Muscle layer of duodenum (tissue), 2 donors: ENCODE measurements around the gene CNTNAP2.

Source experiments
- H3K27ac ChIP-seq: one replicate; pipeline ENCODE4 v1.7.0; 2013; ENCODE audit warnings: mild to moderate bottlenecking, low read length
- H3K27me3 ChIP-seq: one replicate; pipeline ENCODE4 v1.7.0; 2013; ENCODE audit warnings: low read depth, mild to moderate bottlenecking, control low read depth, low read length
- H3K36me3 ChIP-seq, 2 donors: one replicate each; pipeline ENCODE4 v1.7.0; 2013; ENCODE audit warnings: low read length in 2 of 2, control low read depth in 1 of 2, mild to moderate bottlenecking in 1 of 2; ENCODE audit not compliant: insufficient read depth in 2 of 2, control insufficient read depth in 1 of 2
- H3K4me1 ChIP-seq, 2 donors: one replicate each; pipeline ENCODE4 v1.7.0; 2013; ENCODE audit warnings: low read length in 2 of 2, mild to moderate bottlenecking in 2 of 2, control low read depth in 1 of 2, moderate library complexity in 1 of 2; ENCODE audit not compliant: insufficient read depth in 2 of 2, control insufficient read depth in 1 of 2
- H3K4me3 ChIP-seq, 2 donors: one replicate each; pipeline ENCODE4 v1.7.0; 2013; ENCODE audit warnings: low read length in 2 of 2, low read depth in 1 of 2, mild to moderate bottlenecking in 1 of 2
- H3K9me3 ChIP-seq, 2 donors: one replicate each; pipeline ENCODE4 v1.7.0; 2013; ENCODE audit warnings: low read length in 2 of 2, control low read depth in 1 of 2, mild to moderate bottlenecking in 1 of 2; ENCODE audit not compliant: control insufficient read depth in 1 of 2
- donor health status: healthy.

CNTNAP2 gene

GRCh38 chr7:146858690-146859089 is 742.1 kb downstream of the CNTNAP2 start:
- Histone ChIP-seq H3K27ac (no peak overlapping the region), H3K36me3 (no peaks in the 10 kb centered on the region), H3K27me3 (no peaks in the 10 kb centered on the region), H3K9me3 (no peaks in the 10 kb centered on the region), H3K4me3 (no peak overlapping the region), H3K4me1 (no peaks in the 10 kb centered on the region)

DNA sequence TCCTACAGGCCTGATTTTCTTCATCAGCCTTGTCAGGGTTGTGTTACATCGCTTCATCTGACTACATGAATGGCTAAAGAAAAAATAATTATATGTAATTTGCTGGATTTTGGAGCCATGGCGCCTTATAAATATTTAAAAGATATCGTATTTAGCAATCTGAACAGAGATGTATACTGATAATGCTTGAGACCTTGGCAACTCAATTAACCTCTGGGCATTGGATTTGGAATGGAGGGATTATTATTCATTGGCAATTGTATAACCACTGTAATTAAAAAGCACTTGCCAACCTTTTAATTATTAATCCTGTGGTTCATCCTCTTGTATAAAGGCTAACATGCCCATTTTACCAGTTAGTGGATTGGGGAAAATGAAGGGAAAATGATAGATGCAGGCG is 745.1 kb downstream of the CNTNAP2 start:
- Histone ChIP-seq H3K9me3 (no peaks in the 10 kb centered on the region), H3K27ac (no peak overlapping the region), H3K4me1 (no peaks in the 10 kb centered on the region), H3K36me3 (no peaks in the 10 kb centered on the region), H3K27me3 (no peaks in the 10 kb centered on the region), H3K4me3 (no peak overlapping the region)

- H3K4me1 ChIP-seq = no peaks in the 10 kb centered on the region
- no peaks in the 10 kb centered on the region for H3K36me3 ChIP-seq
- no peak overlapping the region for H3K27ac ChIP-seq
- H3K4me3 ChIP-seq = no peak overlapping the region
- no peaks in the 10 kb centered on the region for H3K9me3 ChIP-seq
- H3K27me3 ChIP-seq = no peaks in the 10 kb centered on the region
These were observed 745.8 kb downstream of the CNTNAP2 start for GRCh38 chr7:146862415-146862814.

GRCh38 chr7:146864644-146865043 is 748.0 kb downstream of the CNTNAP2 start:
- no peak overlapping the region for H3K27ac ChIP-seq
- H3K27me3 ChIP-seq = no peaks in the 10 kb centered on the region
- peaks cover 0 to 4% of the 10 kb centered on the region in 2 donors for H3K9me3 ChIP-seq
- no peaks in the 10 kb centered on the region for H3K36me3 ChIP-seq
- H3K4me1 ChIP-seq = no peaks in the 10 kb centered on the region
- no peak overlapping the region for H3K4me3 ChIP-seq

GRCh38 chr7:146865696-146866095 is 749.1 kb downstream of the CNTNAP2 start:
- Histone ChIP-seq H3K27me3 (no peaks in the 10 kb centered on the region), H3K4me3 (no peak overlapping the region), H3K4me1 (no peaks in the 10 kb centered on the region), H3K9me3 (peaks cover 0 to 4% of the 10 kb centered on the region in 2 donors), H3K27ac (no peak overlapping the region), H3K36me3 (no peaks in the 10 kb centered on the region)

DNA sequence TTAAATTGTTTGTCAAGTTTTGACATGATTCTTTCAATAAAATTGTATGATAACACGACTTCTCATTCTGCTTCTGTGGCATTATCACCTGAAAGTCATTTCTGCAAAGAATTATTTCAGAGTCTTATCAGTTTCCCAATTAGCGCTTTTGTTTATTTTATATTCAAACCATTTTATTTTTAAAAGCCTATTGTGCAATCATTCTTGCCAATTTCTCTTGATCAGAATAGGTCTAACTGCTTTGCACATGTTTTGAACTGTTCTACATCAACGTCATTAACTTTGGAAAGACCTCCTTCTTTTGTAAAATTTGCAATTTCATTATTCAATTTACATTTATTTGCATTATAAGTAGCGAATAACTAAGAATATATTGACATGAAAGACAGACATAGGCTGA is 758.1 kb downstream of the CNTNAP2 start:
- H3K36me3 ChIP-seq = no peaks in the 10 kb centered on the region
- H3K27me3 ChIP-seq = no peaks in the 10 kb centered on the region
- no peak overlapping the region for H3K27ac ChIP-seq
- H3K9me3 ChIP-seq = no peaks in the 10 kb centered on the region
- no peak overlapping the region for H3K4me3 ChIP-seq
- no peaks in the 10 kb centered on the region for H3K4me1 ChIP-seq

GRCh38 chr7:146875237-146875785 is 758.7 kb downstream of the CNTNAP2 start:
- H3K27ac ChIP-seq = no peak overlapping the region
- no peaks in the 10 kb centered on the region for H3K4me1 ChIP-seq
- no peaks in the 10 kb centered on the region for H3K9me3 ChIP-seq
- H3K36me3 ChIP-seq = no peaks in the 10 kb centered on the region
- no peak overlapping the region for H3K4me3 ChIP-seq
- no peaks in the 10 kb centered on the region for H3K27me3 ChIP-seq

GRCh38 chr7:146875981-146876380 is 759.4 kb downstream of the CNTNAP2 start:
- Histone ChIP-seq H3K36me3 (no peaks in the 10 kb centered on the region), H3K9me3 (no peaks in the 10 kb centered on the region), H3K27me3 (no peaks in the 10 kb centered on the region), H3K4me1 (no peaks in the 10 kb centered on the region), H3K27ac (no peak overlapping the region), H3K4me3 (no peak overlapping the region)

DNA sequence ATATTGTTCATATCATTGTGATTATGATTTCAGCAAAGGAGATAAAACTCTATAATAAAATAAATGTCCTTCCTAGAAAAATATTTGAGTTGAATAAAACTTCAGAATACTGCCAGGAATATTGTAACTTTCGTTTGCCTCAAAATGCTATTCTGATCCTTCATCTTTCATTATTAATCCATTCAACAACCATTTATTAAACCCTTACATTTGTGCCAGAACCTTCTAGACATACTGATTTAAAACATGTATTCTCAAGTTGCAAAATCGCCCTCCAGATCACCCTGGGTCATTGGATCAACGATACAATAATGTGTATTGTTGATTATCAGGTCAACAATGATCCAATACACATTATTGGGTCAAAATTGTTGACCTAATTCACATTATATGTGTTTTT is 759.8 kb downstream of the CNTNAP2 start:
- H3K4me1 ChIP-seq = no peaks in the 10 kb centered on the region
- no peaks in the 10 kb centered on the region for H3K9me3 ChIP-seq
- no peaks in the 10 kb centered on the region for H3K36me3 ChIP-seq
- no peak overlapping the region for H3K27ac ChIP-seq
- no peak overlapping the region for H3K4me3 ChIP-seq
- H3K27me3 ChIP-seq = no peaks in the 10 kb centered on the region

DNA sequence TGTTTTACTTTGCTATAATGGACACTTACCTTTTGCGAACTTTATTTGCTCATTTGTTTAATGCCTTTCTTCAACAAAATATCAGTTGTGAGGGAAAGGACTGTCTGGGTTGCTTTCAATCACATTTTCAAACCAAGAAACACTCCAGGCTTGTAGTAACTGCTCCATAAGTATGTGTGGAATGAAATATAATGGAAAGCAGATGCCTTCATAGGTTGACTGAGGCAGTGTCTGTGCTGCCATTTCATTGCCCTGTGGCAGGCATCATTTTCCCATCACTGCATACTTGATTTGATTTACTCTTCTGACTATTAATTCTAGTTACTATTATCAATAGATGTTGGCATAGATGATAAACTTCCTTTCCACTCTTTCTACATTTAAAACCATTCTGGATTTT is 762.3 kb downstream of the CNTNAP2 start:
- Histone ChIP-seq H3K4me1 (no peaks in the 10 kb centered on the region), H3K9me3 (no peaks in the 10 kb centered on the region), H3K4me3 (no peak overlapping the region), H3K27ac (no peak overlapping the region), H3K36me3 (no peaks in the 10 kb centered on the region), H3K27me3 (no peaks in the 10 kb centered on the region)

DNA sequence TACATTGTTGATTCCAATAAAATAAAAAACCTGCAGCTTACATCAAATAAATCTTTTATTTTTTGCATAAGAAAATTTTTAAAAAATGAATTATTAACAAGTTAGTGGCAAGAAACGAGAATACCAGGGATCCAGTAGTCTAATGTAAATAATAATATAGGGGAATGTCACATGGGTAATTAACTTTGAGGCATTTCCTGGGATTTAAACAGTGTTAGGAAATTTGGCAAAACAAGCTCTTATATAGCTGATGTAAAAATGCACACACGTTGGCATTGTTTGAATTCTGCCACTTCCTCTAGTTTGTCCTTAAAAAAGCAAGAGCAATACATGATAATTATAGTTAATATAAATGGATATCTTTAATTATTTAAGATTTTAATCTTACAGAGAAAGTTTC is 768.6 kb downstream of the CNTNAP2 start:
- no peaks in the 10 kb centered on the region for H3K36me3 ChIP-seq
- no peaks in the 10 kb centered on the region for H3K9me3 ChIP-seq
- no peak overlapping the region for H3K27ac ChIP-seq
- no peak overlapping the region for H3K4me3 ChIP-seq
- no peaks in the 10 kb centered on the region for H3K27me3 ChIP-seq
- no peaks in the 10 kb centered on the region for H3K4me1 ChIP-seq

GRCh38 chr7:146889806-146890555 is 773.4 kb downstream of the CNTNAP2 start:
- Histone ChIP-seq H3K36me3 (no peaks in the 10 kb centered on the region), H3K4me1 (no peaks in the 10 kb centered on the region), H3K9me3 (no peaks in the 10 kb centered on the region), H3K4me3 (no peak overlapping the region), H3K27me3 (no peaks in the 10 kb centered on the region), H3K27ac (no peak overlapping the region)
